ENCODE results near the gene OVOL2. TPM values are rescaled to one million over a fixed set of nuclear protein-coding genes. Genes with fewer than 3 reads are reported as not detected.
A peak's percentile ranks its signal among the peaks of the same experiment; 100 is the strongest.

The OVOL2 gene
- total and polyA plus RNA-seq, 2 of the 8 experiments (the other 6 are each of a cell fraction or from before 2014, with no cell fraction given): 11.0 to 11.4 TPM

DNA sequence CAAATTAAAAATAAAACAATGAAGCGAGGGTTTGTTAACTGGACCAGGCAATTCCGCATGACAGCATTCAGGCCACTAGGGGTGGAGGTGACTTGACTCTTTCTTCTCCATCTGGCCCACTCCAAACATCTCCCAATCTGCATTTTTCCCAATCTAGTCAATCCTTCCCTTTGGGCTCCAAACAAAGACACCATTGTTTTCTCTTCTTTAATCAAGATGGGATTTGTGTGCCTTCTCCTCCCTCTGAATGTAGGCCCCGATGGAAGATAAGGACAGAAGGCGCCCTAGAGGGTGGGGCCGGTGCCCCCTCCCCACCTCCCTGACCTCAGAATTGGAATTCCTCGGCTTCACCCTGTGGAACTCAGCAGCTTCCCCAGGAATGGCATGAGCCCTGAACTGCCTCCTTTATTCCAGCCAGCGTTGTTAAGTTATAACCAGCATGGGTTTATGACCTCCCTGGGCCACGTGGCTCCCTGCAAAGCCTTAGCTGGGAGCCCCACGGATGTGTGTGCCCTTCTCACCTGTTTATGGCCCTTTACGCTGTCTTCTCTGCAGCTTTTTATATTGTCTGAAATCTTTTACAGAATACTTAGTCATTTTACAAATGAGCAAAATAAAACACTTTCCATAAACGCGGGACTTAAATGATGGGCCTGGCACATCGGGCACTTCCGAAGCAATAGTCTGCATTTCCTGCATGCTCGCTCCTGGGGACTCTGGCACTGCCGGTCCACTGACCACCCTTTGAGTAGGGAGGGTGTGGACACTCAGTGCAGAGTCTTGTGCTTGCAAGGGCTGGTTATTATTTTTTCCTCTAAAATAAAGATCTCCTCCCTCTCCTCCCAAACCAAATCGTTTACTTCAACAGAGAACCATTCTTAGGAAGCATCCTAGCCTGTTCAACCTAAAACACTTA is 24.5 kb downstream of the OVOL2 start:
- no peak overlapping the region for H2BK12ac ChIP-seq (ENCODE audit: low read depth, low read length)
- H3K14ac ChIP-seq (ENCODE audit: insufficient read length): no peak overlapping the region
- H3K9ac ChIP-seq (replicated peaks in 1 of 4; ENCODE audit: extremely low read depth in 1 of 4, low read depth in 3 of 4, low read length in 3 of 4): no peak overlapping the region
- H4K5ac ChIP-seq (ENCODE audit: insufficient read length, low read depth, low read length): no peak overlapping the region
- no peaks in the 10 kb centered on the region for H3K27me3 ChIP-seq (replicated peaks in 1 of 4; ENCODE audit: control insufficient read depth in 3 of 4, extremely low read depth in 1 of 4, insufficient read depth in 3 of 4, low read length in 3 of 4)
- no peak overlapping the region for H2BK15ac ChIP-seq (ENCODE audit: low read length)
- no peaks in the 10 kb centered on the region for H4K20me1 ChIP-seq (replicated peaks in 1 of 2; ENCODE audit: control insufficient read depth in 1 of 2, insufficient read depth in 2 of 2, low read length in 2 of 2)
- no peak overlapping the region for H3K4me2 ChIP-seq (ENCODE audit: insufficient read depth in 1 of 2, low read depth in 2 of 2, low read length in 2 of 2)
- H3K23me2 ChIP-seq (ENCODE audit: low read depth, low read length): no peaks in the 10 kb centered on the region
- peaks cover 0 to 5% (median under 1%) of the 10 kb centered on the region in 4 experiments; a peak in 3 of 7 replicates for H3K4me1 ChIP-seq (replicated peaks in 1 of 4; ENCODE audit: control insufficient read depth in 3 of 4, insufficient read depth in 4 of 4, low read length in 3 of 4)
- no peak overlapping the region for H2BK20ac ChIP-seq (ENCODE audit: low read length)
- POLR2A ChIA-PET (ENCODE audit: partially characterized antibody): interaction anchor here (1.4 to 1.7 kb wide), 3 partner anchors 22 to 104 kb away, joined by 3 to 5 read pairs (median 4); partner anchors contain the start of genes KAT14 and PET117
- H3K18ac ChIP-seq (ENCODE audit: extremely low read depth, low read length): no peak overlapping the region
- H2AK5ac ChIP-seq (ENCODE audit: low read depth, low read length): no peak overlapping the region
- CTCF ChIA-PET (ENCODE audit: partially characterized antibody): interaction anchor here (0.8 to 8.9 kb wide), 10 partner anchors 8 to 175 kb away, joined by 3 to 48 read pairs (median 5); partner anchors contain the start of gene OVOL2
- no peak overlapping the region for H3K23ac ChIP-seq (ENCODE audit: insufficient read length)
- no peak overlapping the region for H3K27ac ChIP-seq (ENCODE audit: low read depth, low read length)
- no peaks in the 10 kb centered on the region for H3K79me2 ChIP-seq (ENCODE audit: control insufficient read depth in 1 of 2, insufficient read depth in 2 of 2, low read length in 2 of 2)
- TF ChIP-seq RAD21 (IDR thresholded peaks at IDR 0.05 in 1 of 2, conservative IDR thresholded peaks at IDR 0.05 in 1 of 2; ENCODE audit: low read depth in 2 of 2, low read length in 2 of 2): peak; percentile 31; a peak in 3 of 4 replicates
- no peak for TF ChIP-seq POLR2A (IDR thresholded peaks at IDR 0.05; ENCODE audit: control extremely low read depth in 1 of 2, low read depth in 2 of 2, low read length in 2 of 2)
- peak; percentile 17 for TF ChIP-seq ASH2L (IDR thresholded peaks at IDR 0.05; ENCODE audit: low read length)
- 0 out of 2 replicates have a peak, but pooled peaks have one; percentile 28 for TF ChIP-seq BACH1 (IDR thresholded peaks at IDR 0.05; ENCODE audit: low read length)
- TF ChIP-seq SAP30 (IDR thresholded peaks at IDR 0.05; ENCODE audit: insufficient read depth, insufficient replicate concordance, low read length): no peak
- TF ChIP-seq, protein P1, sequence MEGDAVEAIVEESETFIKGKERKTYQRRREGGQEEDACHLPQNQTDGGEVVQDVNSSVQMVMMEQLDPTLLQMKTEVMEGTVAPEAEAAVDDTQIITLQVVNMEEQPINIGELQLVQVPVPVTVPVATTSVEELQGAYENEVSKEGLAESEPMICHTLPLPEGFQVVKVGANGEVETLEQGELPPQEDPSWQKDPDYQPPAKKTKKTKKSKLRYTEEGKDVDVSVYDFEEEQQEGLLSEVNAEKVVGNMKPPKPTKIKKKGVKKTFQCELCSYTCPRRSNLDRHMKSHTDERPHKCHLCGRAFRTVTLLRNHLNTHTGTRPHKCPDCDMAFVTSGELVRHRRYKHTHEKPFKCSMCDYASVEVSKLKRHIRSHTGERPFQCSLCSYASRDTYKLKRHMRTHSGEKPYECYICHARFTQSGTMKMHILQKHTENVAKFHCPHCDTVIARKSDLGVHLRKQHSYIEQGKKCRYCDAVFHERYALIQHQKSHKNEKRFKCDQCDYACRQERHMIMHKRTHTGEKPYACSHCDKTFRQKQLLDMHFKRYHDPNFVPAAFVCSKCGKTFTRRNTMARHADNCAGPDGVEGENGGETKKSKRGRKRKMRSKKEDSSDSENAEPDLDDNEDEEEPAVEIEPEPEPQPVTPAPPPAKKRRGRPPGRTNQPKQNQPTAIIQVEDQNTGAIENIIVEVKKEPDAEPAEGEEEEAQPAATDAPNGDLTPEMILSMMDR (IDR thresholded peaks at IDR 0.05; ENCODE audit: control extremely low read depth in 1 of 3, insufficient read depth in 1 of 3, low read depth in 1 of 3, low read length in 3 of 3): peak; percentile 23 to 39 (median 32); a peak in 3 of 4 replicates
- TF ChIP-seq MAFK (IDR thresholded peaks at IDR 0.05; ENCODE audit: low read depth, low read length): peak; percentile 44; the same call in 1 of the 2 replicates
- peak; percentile 44; the same call in 1 of the 2 replicates for TF ChIP-seq TEAD4 (IDR thresholded peaks at IDR 0.05; ENCODE audit: low read depth, low read length)
- no peak overlapping the region for H3K56ac ChIP-seq (replicated peaks; ENCODE audit: insufficient read length, low read depth, low read length)
- no peak overlapping the region for H3K4ac ChIP-seq (replicated peaks; ENCODE audit: insufficient read length, low read depth, low read length)
- H3K36me3 ChIP-seq (ENCODE audit: control insufficient read depth in 2 of 4, insufficient read depth in 4 of 4, low read length in 3 of 4): peaks cover 0 to 2% (median under 1%) of the 10 kb centered on the region in 4 experiments; a peak in 1 of 8 replicates
- DNase-seq (ENCODE audit: low read depth in 1 of 2, low spot score in 2 of 2): no peak
- no peak overlapping the region for H3K4me3 ChIP-seq (ENCODE audit: extremely low read depth in 1 of 4, insufficient read depth in 2 of 4, low read depth in 3 of 4, low read length in 4 of 4)
- no peak for FAIRE-seq
- WGBS, 2 experiments (ENCODE audit: extremely low coverage in 1 of 2, insufficient coverage in 1 of 2, insufficient read length in 1 of 2, insufficient replicate concordance in 2 of 2, low coverage in 1 of 2, low lambda C conversion rate in 2 of 2, missing lambda C conversion rate in 1 of 2): 87% methylated on average over 17 of the region's 17 CpGs; no CpG with 5 or more reads in 1 of the 2 experiments
- no peak overlapping the region for H4K8ac ChIP-seq (ENCODE audit: extremely low read depth, insufficient read depth, low read length)
- no peak overlapping the region for H2BK120ac ChIP-seq (replicated peaks; ENCODE audit: low read depth, low read length)
- H3K79me1 ChIP-seq (ENCODE audit: low read depth, low read length): no peaks in the 10 kb centered on the region
- no peaks in the 10 kb centered on the region for H3K9me3 ChIP-seq (ENCODE audit: insufficient read depth in 2 of 2, low read depth in 1 of 2, low read length in 1 of 2)
- no peak overlapping the region for H2AFZ ChIP-seq (ENCODE audit: low read length)
- H2BK5ac ChIP-seq (ENCODE audit: low read depth, low read length): no peak overlapping the region
- no peak overlapping the region for H4K91ac ChIP-seq (replicated peaks; ENCODE audit: insufficient read length, low read length)
